Skeletal muscle tissue (tissue), 4 donors: ENCODE results near the gene GRAMD1B. TPM values are rescaled to one million over a fixed set of nuclear protein-coding genes. Genes with fewer than 3 reads are reported as not detected.

Experiments
- H3K27ac ChIP-seq: one replicate; pipeline ENCODE4 v1.7.0; 2013; ENCODE audit warnings: mild to moderate bottlenecking, low read depth, low read length, inconsistent platforms
- H3K27me3 ChIP-seq, 3 donors: one replicate each; pipeline ENCODE4 v1.7.0; 2013; ENCODE audit warnings: low read length in 3 of 3; ENCODE audit not compliant: control insufficient read depth in 3 of 3, insufficient read depth in 3 of 3
- H3K36me3 ChIP-seq, 3 donors: one replicate each; pipeline ENCODE4 v1.7.0; 2013; ENCODE audit warnings: low read length in 3 of 3; ENCODE audit not compliant: control insufficient read depth in 3 of 3, insufficient read depth in 3 of 3
- H3K4me1 ChIP-seq, 3 donors: one replicate each; pipeline ENCODE4 v1.7.0; 2013; ENCODE audit warnings: low read length in 3 of 3, mild to moderate bottlenecking in 3 of 3; ENCODE audit not compliant: control insufficient read depth in 3 of 3, insufficient read depth in 3 of 3
- H3K4me3 ChIP-seq, 3 donors: one replicate each; pipeline ENCODE4 v1.7.0; 2013; ENCODE audit warnings: low read length in 3 of 3
- H3K9ac ChIP-seq, 3 donors: one replicate each; pipeline ENCODE4 v1.7.0; 2013; ENCODE audit warnings: low read length in 3 of 3, mild to moderate bottlenecking in 3 of 3, moderate library complexity in 2 of 3, low read depth in 1 of 3
- H3K9me3 ChIP-seq, 3 donors: one replicate each; pipeline ENCODE4 v1.7.0; 2013; ENCODE audit warnings: low read length in 3 of 3; ENCODE audit not compliant: control insufficient read depth in 3 of 3
- total RNA-seq: library from RNA; depleted of rRNA; stranded (reverse); fragments of >200 nt; gene quantifications from one replicate; pipeline ENCODE4 v1.2.3, GENCODE V29; 2014
- donor health status: Osteomylitis.

GRAMD1B gene
- total RNA-seq, 1 donor from 2014 or later = 8.9 TPM

- no peaks in the 10 kb centered on the region for H3K27me3 ChIP-seq
- H3K4me3 ChIP-seq = no peak overlapping the region
- no peak overlapping the region for H3K9ac ChIP-seq
- no peak overlapping the region for H3K27ac ChIP-seq
- H3K4me1 ChIP-seq = no peaks in the 10 kb centered on the region
- no peaks in the 10 kb centered on the region for H3K36me3 ChIP-seq
- H3K9me3 ChIP-seq = no peaks in the 10 kb centered on the region
These were observed 37.6 kb upstream of the GRAMD1B start for GRCh38 chr11:123392431-123392830.

DNA sequence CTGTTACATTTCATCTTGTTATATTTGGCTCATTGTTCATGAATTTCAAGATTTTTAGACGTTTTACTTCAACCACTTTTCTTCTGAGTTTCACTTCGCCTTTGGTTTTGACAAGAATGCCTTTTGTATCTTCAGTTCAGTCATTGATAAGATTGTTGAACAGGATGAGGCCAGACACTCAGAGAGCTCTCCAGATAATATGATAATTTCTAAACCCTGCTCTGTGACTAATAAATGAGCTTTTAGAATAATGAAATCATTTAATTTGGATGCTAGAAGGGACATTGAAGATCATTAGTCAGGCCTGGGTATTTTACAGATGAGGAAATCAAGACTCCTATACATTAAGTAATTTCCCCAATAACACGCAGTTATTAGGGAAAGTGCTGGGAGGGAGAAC, 37.2 kb upstream of the GRAMD1B start:
- Histone ChIP-seq H3K4me3 (no peak overlapping the region), H3K4me1 (no peaks in the 10 kb centered on the region), H3K9me3 (no peaks in the 10 kb centered on the region), H3K36me3 (no peaks in the 10 kb centered on the region), H3K27ac (no peak overlapping the region), H3K9ac (no peak overlapping the region), H3K27me3 (no peaks in the 10 kb centered on the region)

DNA sequence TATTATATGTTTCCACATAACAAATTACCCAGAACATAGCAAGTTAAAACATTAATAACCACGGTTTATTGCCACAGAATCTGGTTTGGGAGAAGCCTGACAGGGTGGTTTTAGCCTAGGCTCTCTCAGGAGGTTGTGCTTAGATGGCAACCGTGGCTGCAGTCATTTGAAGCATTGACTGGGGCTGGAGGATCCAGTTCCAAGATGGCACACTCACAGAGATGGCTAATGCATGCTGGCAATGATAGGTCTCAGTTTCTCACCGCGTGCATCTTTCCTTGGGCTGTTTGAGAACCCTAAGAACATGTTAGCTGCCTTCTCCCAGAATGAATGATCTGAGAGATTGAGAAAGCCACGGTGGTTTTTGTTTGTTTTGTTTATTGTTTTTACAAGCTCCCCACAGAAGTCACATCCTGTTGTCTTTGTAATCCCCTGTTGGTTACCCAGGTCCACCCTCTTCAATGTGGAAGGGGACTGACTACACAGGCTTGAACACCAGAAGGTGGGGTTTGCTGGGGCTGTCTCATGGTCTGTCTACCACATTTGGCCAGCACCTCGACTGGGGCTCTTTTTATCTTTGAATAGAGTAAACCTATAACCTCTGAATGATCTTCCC, 36.6 kb upstream of the GRAMD1B start:
- H3K36me3 ChIP-seq = no peaks in the 10 kb centered on the region
- H3K4me1 ChIP-seq = no peaks in the 10 kb centered on the region
- H3K9me3 ChIP-seq = no peaks in the 10 kb centered on the region
- H3K27ac ChIP-seq = no peak overlapping the region
- no peak overlapping the region for H3K9ac ChIP-seq
- H3K4me3 ChIP-seq = no peak overlapping the region
- H3K27me3 ChIP-seq = no peaks in the 10 kb centered on the region

DNA sequence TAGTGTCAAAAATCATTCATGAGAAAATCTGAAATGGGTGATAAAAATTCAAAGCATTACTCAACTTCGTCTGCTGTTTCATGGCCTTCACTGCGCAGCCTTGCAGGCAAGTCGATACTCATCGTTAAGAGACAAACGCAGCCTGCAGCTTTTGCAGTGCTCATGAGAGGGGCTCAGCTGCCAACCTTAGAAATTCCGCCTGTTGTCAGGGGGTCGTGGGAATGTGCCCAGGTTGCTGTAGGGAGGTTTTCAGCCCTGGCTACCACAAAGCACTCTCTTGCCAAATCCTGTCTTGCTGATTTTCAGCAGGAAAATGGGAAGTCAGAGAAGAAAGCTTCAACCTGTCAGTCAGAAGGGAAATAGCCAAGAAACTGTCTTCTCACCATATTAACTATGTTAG, 25.4 kb upstream of the GRAMD1B start:
- Histone ChIP-seq H3K27ac (no peak overlapping the region), H3K36me3 (no peaks in the 10 kb centered on the region), H3K27me3 (peaks cover 0 to 4% (median 0%) of the 10 kb centered on the region in 3 donors), H3K4me1 (peaks cover 0 to 10% (median 9%) of the 10 kb centered on the region in 3 donors), H3K4me3 (no peak overlapping the region), H3K9me3 (no peaks in the 10 kb centered on the region), H3K9ac (peak overlapping the region in 1 of 3 donors; percentile 15)

GRCh38 chr11:123405123-123405592, 24.9 kb upstream of the GRAMD1B start:
- H3K36me3 ChIP-seq = no peaks in the 10 kb centered on the region
- H3K4me1 ChIP-seq = peaks cover 0 to 10% (median 9%) of the 10 kb centered on the region in 3 donors
- H3K9me3 ChIP-seq = no peaks in the 10 kb centered on the region
- H3K27me3 ChIP-seq = peaks cover 0 to 4% (median 0%) of the 10 kb centered on the region in 3 donors
- H3K27ac ChIP-seq = no peak overlapping the region
- H3K9ac ChIP-seq = no peak overlapping the region
- H3K4me3 ChIP-seq = peak overlapping the region in 1 of 3 donors; percentile 30

- peaks cover 0 to 10% (median 9%) of the 10 kb centered on the region in 3 donors for H3K4me1 ChIP-seq
- no peak overlapping the region for H3K4me3 ChIP-seq
- H3K27me3 ChIP-seq = no peaks in the 10 kb centered on the region
- no peaks in the 10 kb centered on the region for H3K9me3 ChIP-seq
- no peak overlapping the region for H3K9ac ChIP-seq
- H3K27ac ChIP-seq = no peak overlapping the region
- no peaks in the 10 kb centered on the region for H3K36me3 ChIP-seq
These were observed 23.5 kb upstream of the GRAMD1B start for GRCh38 chr11:123406441-123407129.

- Histone ChIP-seq H3K27ac (no peak overlapping the region), H3K4me3 (no peak overlapping the region), H3K9ac (no peak overlapping the region), H3K27me3 (no peaks in the 10 kb centered on the region), H3K4me1 (peaks cover 0 to 10% (median 9%) of the 10 kb centered on the region in 3 donors), H3K36me3 (no peaks in the 10 kb centered on the region), H3K9me3 (no peaks in the 10 kb centered on the region)
These were observed 22.7 kb upstream of the GRAMD1B start for GRCh38 chr11:123407130-123407995.

GRCh38 chr11:123407996-123408597, 22.0 kb upstream of the GRAMD1B start:
- Histone ChIP-seq H3K27ac (no peak overlapping the region), H3K4me3 (no peak overlapping the region), H3K9ac (no peak overlapping the region), H3K4me1 (peaks cover 0 to 10% (median 9%) of the 10 kb centered on the region in 3 donors), H3K9me3 (no peaks in the 10 kb centered on the region), H3K36me3 (no peaks in the 10 kb centered on the region), H3K27me3 (no peaks in the 10 kb centered on the region)

- Histone ChIP-seq H3K36me3 (no peaks in the 10 kb centered on the region), H3K27me3 (no peaks in the 10 kb centered on the region), H3K4me1 (peaks cover 0 to 10% (median 9%) of the 10 kb centered on the region in 3 donors), H3K27ac (no peak overlapping the region), H3K4me3 (no peak overlapping the region), H3K9ac (no peak overlapping the region), H3K9me3 (no peaks in the 10 kb centered on the region)
These were observed 21.2 kb upstream of the GRAMD1B start for GRCh38 chr11:123408619-123409455.
